Right atrium auricular region (tissue), 2 donors: ENCODE data around the gene CFHR5. TPM values are rescaled to one million over a fixed set of nuclear protein-coding genes. Genes with fewer than 3 reads are reported as not detected.
"Not testable (repeated sequence)": the region's sequence is repeated elsewhere in the genome, so short reads cannot be mapped to it uniquely, and the experiment has no call there.

Experiments used
- DNase-seq: peaks from one replicate; pipeline ENCODE4 v3.0.0-alpha.2; 2019; ENCODE audit warnings: low spot score
- H3K27ac ChIP-seq, 2 donors: fragments of 200-600 bp; sonication (generic); 1 replicate in 1 of 2; 2 replicates in 1 of 2; pipeline ENCODE4 v1.5.1; 2016 to 2019
- H3K27me3 ChIP-seq, 2 donors: fragments of 200-600 bp; sonication (generic); one replicate each; pipeline versions ENCODE4 v1.5.1 to v1.6.0; 2017 to 2019
- H3K36me3 ChIP-seq: fragments of 200-600 bp; sonication (generic); one replicate; pipeline ENCODE4 v1.5.1; 2016
- H3K4me1 ChIP-seq, 2 donors: fragments of 200-600 bp; sonication (generic); one replicate each; pipeline versions ENCODE4 v1.5.1 to v1.6.0; 2017 to 2019
- H3K4me3 ChIP-seq, 2 donors: fragments of 200-600 bp; sonication (generic); 1 replicate in 1 of 2; 2 replicates in 1 of 2; pipeline ENCODE4 v1.5.1; 2017 to 2019; ENCODE audit warnings: mild to moderate bottlenecking in 1 of 2, moderate library complexity in 1 of 2
- H3K9me3 ChIP-seq, 2 donors: fragments of 200-600 bp; sonication (generic); one replicate each; pipeline ENCODE4 v1.5.1; 2019
- CTCF ChIP-seq, 2 donors: fragments of 200-600 bp; sonication (generic); IDR thresholded peaks; one replicate each; pipeline ENCODE4 v1.5.1; 2019; ENCODE audit warnings: antibody characterized with exemption in 2 of 2
- total RNA-seq, 2 donors: library from RNA; depleted of rRNA; stranded (reverse); fragments of >200 nt; gene quantifications; one replicate each; pipeline ENCODE4 v1.1.0, GENCODE V29; 2016

CFHR5 gene
- total RNA-seq, 2 donors from 2014 or later = not detected

GRCh38 chr1:197029749-197030148 lies 52.4 kb downstream of the CFHR5 start:
- H3K27ac ChIP-seq = no peak overlapping the region
- no peaks in the 10 kb centered on the region for H3K27me3 ChIP-seq
- no peaks in the 10 kb centered on the region for H3K36me3 ChIP-seq
- no peak overlapping the region for H3K4me3 ChIP-seq
- no peak for DNase-seq
- TF ChIP-seq CTCF (IDR thresholded peaks at IDR 0.05) = no peak
- no peaks in the 10 kb centered on the region for H3K4me1 ChIP-seq
- no peaks in the 10 kb centered on the region for H3K9me3 ChIP-seq

- not testable (repeated sequence) for H3K36me3 ChIP-seq, DNase-seq, H3K9me3 ChIP-seq, H3K4me1 ChIP-seq, H3K27ac ChIP-seq, H3K27me3 ChIP-seq, H3K4me3 ChIP-seq
Measured at GRCh38 chr1:197034631-197035339, 57.4 kb downstream of the CFHR5 start.

- no peaks in the 10 kb centered on the region for H3K4me1 ChIP-seq
- H3K4me3 ChIP-seq = no peak overlapping the region
- no peaks in the 10 kb centered on the region for H3K9me3 ChIP-seq
- no peaks in the 10 kb centered on the region for H3K27me3 ChIP-seq
- DNase-seq = no peak
- no peaks in the 10 kb centered on the region for H3K36me3 ChIP-seq
- H3K27ac ChIP-seq = no peak overlapping the region
- TF ChIP-seq CTCF (IDR thresholded peaks at IDR 0.05) = no peak
Measured at GRCh38 chr1:197036861-197037260, 59.5 kb downstream of the CFHR5 start.

GRCh38 chr1:197041486-197042353 lies 64.4 kb downstream of the CFHR5 start:
- no peaks in the 10 kb centered on the region for H3K27me3 ChIP-seq
- no peaks in the 10 kb centered on the region for H3K36me3 ChIP-seq
- no peak overlapping the region for H3K4me3 ChIP-seq
- TF ChIP-seq CTCF (IDR thresholded peaks at IDR 0.05) = no peak
- H3K9me3 ChIP-seq = no peaks in the 10 kb centered on the region
- no peak for DNase-seq
- no peaks in the 10 kb centered on the region for H3K4me1 ChIP-seq
- no peak overlapping the region for H3K27ac ChIP-seq

GRCh38 chr1:197042676-197043341 lies 65.5 kb downstream of the CFHR5 start:
- no peak for TF ChIP-seq CTCF (IDR thresholded peaks at IDR 0.05)
- Histone ChIP-seq H3K4me1 (no peaks in the 10 kb centered on the region), H3K36me3 (no peaks in the 10 kb centered on the region), H3K27ac (no peak overlapping the region), H3K27me3 (no peaks in the 10 kb centered on the region), H3K9me3 (no peaks in the 10 kb centered on the region), H3K4me3 (no peak overlapping the region)
- DNase-seq = no peak

GRCh38 chr1:197049100-197049499 lies 71.7 kb downstream of the CFHR5 start:
- Histone ChIP-seq H3K4me1 (no peaks in the 10 kb centered on the region), H3K9me3 (no peaks in the 10 kb centered on the region), H3K27ac (no peak overlapping the region), H3K27me3 (no peaks in the 10 kb centered on the region), H3K4me3 (no peak overlapping the region), H3K36me3 (no peaks in the 10 kb centered on the region)
- no peak for DNase-seq
- TF ChIP-seq CTCF (IDR thresholded peaks at IDR 0.05) = no peak
